ENCODE data around the gene MBP. TPM values are rescaled to one million over a fixed set of nuclear protein-coding genes. Genes with fewer than 3 reads are reported as not detected.

The MBP gene
- total RNA-seq, 4 donors from 2014 or later, result 23.2 to 34.7 (median 28.2) TPM

- Histone ChIP-seq H3K27me3 (no peaks in the 10 kb centered on the region), H3K4me1 (peaks cover 0 to 3% (median 0%) of the 10 kb centered on the region in 3 donors), H3K9me3 (no peaks in the 10 kb centered on the region), H3K4me3 (no peak overlapping the region), H3K27ac (no peak overlapping the region), H3K36me3 (peaks cover 0 to 58% of the 10 kb centered on the region in 2 donors)
- WGBS, 2 donors (ENCODE audit: low coverage in 1 of 2), result 91 to 100% methylated on average over 2 of the region's 2 CpGs
- ATAC-seq, result no peak
- TF ChIP-seq EP300 (IDR thresholded peaks at IDR 0.05) (no peak), POLR2AphosphoS5 (IDR thresholded peaks at IDR 0.05) (no peak), CTCF (IDR thresholded peaks at IDR 0.05) (no peak), POLR2A (IDR thresholded peaks at IDR 0.05) (no peak)
These were observed 168.6 kb downstream of the MBP start for GRCh38 chr18:76963936-76964335.

GRCh38 chr18:76962851-76963250 is 169.7 kb downstream of the MBP start:
- H3K36me3 ChIP-seq, result peaks cover 0 to 58% of the 10 kb centered on the region in 2 donors
- H3K4me3 ChIP-seq, result no peak overlapping the region
- no peak overlapping the region for H3K27ac ChIP-seq
- WGBS, 2 donors (ENCODE audit: low coverage in 1 of 2), result 93 to 100% methylated on average over 1 of the region's 1 CpG
- no peak for ATAC-seq
- TF ChIP-seq CTCF (IDR thresholded peaks at IDR 0.05) (no peak), POLR2A (IDR thresholded peaks at IDR 0.05) (no peak), POLR2AphosphoS5 (IDR thresholded peaks at IDR 0.05) (no peak), EP300 (IDR thresholded peaks at IDR 0.05) (no peak)
- H3K4me1 ChIP-seq, result peaks cover 0 to 13% (median 0%) of the 10 kb centered on the region in 3 donors
- H3K9me3 ChIP-seq, result no peaks in the 10 kb centered on the region
- H3K27me3 ChIP-seq, result no peaks in the 10 kb centered on the region

- 89 to 100% methylated on average over 2 to 11 of the region's 16 CpGs for WGBS, 2 donors (ENCODE audit: low coverage in 1 of 2)
- Histone ChIP-seq H3K4me1 (peaks cover 0 to 13% (median 0%) of the 10 kb centered on the region in 3 donors), H3K9me3 (no peaks in the 10 kb centered on the region), H3K27me3 (no peaks in the 10 kb centered on the region), H3K4me3 (no peak overlapping the region), H3K27ac (no peak overlapping the region), H3K36me3 (peaks cover 0 to 70% of the 10 kb centered on the region in 2 donors)
- no peak for ATAC-seq
- TF ChIP-seq CTCF (IDR thresholded peaks at IDR 0.05) (no peak), EP300 (IDR thresholded peaks at IDR 0.05) (no peak), POLR2AphosphoS5 (IDR thresholded peaks at IDR 0.05) (no peak), POLR2A (IDR thresholded peaks at IDR 0.05) (no peak)
These were observed 172.0 kb downstream of the MBP start for GRCh38 chr18:76960528-76961035.

- H3K36me3 ChIP-seq, result peaks cover 0 to 69% of the 10 kb centered on the region in 2 donors
- no peaks in the 10 kb centered on the region for H3K27me3 ChIP-seq
- 62 to 86% methylated on average over 3 to 4 of the region's 8 CpGs for WGBS, 2 donors (ENCODE audit: low coverage in 1 of 2)
These were observed 173.0 kb downstream of the MBP start for GRCh38 chr18:76959605-76960004.

More at GRCh38 chr18:76959605-76960004, 173.0 kb downstream of the MBP start:
- no peak for ATAC-seq
- H3K4me3 ChIP-seq, result no peak overlapping the region
- no peak overlapping the region for H3K27ac ChIP-seq
- no peaks in the 10 kb centered on the region for H3K9me3 ChIP-seq
- peaks cover 0 to 13% (median 0%) of the 10 kb centered on the region in 3 donors for H3K4me1 ChIP-seq
- TF ChIP-seq CTCF (IDR thresholded peaks at IDR 0.05) (no peak), EP300 (IDR thresholded peaks at IDR 0.05) (no peak), POLR2AphosphoS5 (IDR thresholded peaks at IDR 0.05) (no peak), POLR2A (IDR thresholded peaks at IDR 0.05) (no peak)
